ENCODE data around the gene POR.

- TF ChIP-seq CTCF (IDR thresholded peaks at IDR 0.05): no peak
- no peak for TF ChIP-seq YY1 (IDR thresholded peaks at IDR 0.05; ENCODE audit: low read depth)
- no peak for TF ChIP-seq TAF1 (IDR thresholded peaks at IDR 0.05; ENCODE audit: borderline replicate concordance, low read depth, low read length)
- TF ChIP-seq POLR2AphosphoS5 (IDR thresholded peaks at IDR 0.05; ENCODE audit: low read depth, low read length): no peak
- no peak for TF ChIP-seq FOXJ3 (CRISPR knock-in tag; IDR thresholded peaks at IDR 0.05)
- no peak for TF ChIP-seq GABPA (IDR thresholded peaks at IDR 0.05; ENCODE audit: low read depth)
- TF ChIP-seq REST (IDR thresholded peaks at IDR 0.05; ENCODE audit: low read depth, low read length): no peak
- no peak for TF ChIP-seq GATA2 (CRISPR knock-in tag; IDR thresholded peaks at IDR 0.05)
These were observed 33.4 kb upstream of the POR start for GRCh38 chr7:75881436-75882095.
